GM19240 (cell line): ENCODE results near the gene FLNC.

ENCODE experiments used
- DNase-seq: peaks from one replicate; pipeline ENCODE4 v3.0.0; 2011; ENCODE audit warnings: low spot score; ENCODE audit not compliant: insufficient read length

The FLNC gene

GRCh38 chr7:128861957-128862570 is 31.9 kb downstream of the FLNC start:
- DNase-seq, result no peak

GRCh38 chr7:128862571-128863432 is 32.6 kb downstream of the FLNC start, which contains the start of gene ATP6V1F:
ATP6V1F (plus strand) TSS chr7:128862856; CDS start chr7:128862905, 49 bp downstream.
- peak; percentile 100 for DNase-seq

- DNase-seq, result peak; percentile 68
These were observed 33.3 kb downstream of the FLNC start for GRCh38 chr7:128863433-128863989.

GRCh38 chr7:128865303-128865702 is 35.1 kb downstream of the FLNC start:
- DNase-seq, result no peak

- DNase-seq, result no peak
These were observed 36.0 kb downstream of the FLNC start for GRCh38 chr7:128865996-128866877.

GRCh38 chr7:128867241-128867640 is 37.0 kb downstream of the FLNC start:
- DNase-seq, result no peak

GRCh38 chr7:128867842-128868623 is 37.8 kb downstream of the FLNC start:
- DNase-seq, result no peak

- no peak for DNase-seq
These were observed 38.5 kb downstream of the FLNC start for GRCh38 chr7:128868624-128869137.

GRCh38 chr7:128869138-128869943 is 39.1 kb downstream of the FLNC start:
- peak; percentile 40 for DNase-seq

GRCh38 chr7:128869944-128870285 is 39.7 kb downstream of the FLNC start:
- no peak for DNase-seq

GRCh38 chr7:128871050-128871449 is 40.8 kb downstream of the FLNC start:
- DNase-seq, result no peak

- DNase-seq, result no peak
These were observed 42.2 kb downstream of the FLNC start for GRCh38 chr7:128872394-128872824.

- no peak for DNase-seq
These were observed 43.0 kb downstream of the FLNC start for GRCh38 chr7:128873234-128873633.

GRCh38 chr7:128874140-128875031 is 44.2 kb downstream of the FLNC start:
- no peak for DNase-seq

GRCh38 chr7:128875523-128875948 is 45.3 kb downstream of the FLNC start:
- no peak for DNase-seq

- DNase-seq, result no peak
These were observed 45.9 kb downstream of the FLNC start for GRCh38 chr7:128876127-128876526.

GRCh38 chr7:128876586-128876977 is 46.4 kb downstream of the FLNC start:
- no peak for DNase-seq

GRCh38 chr7:128876978-128877755 is 47.0 kb downstream of the FLNC start:
- no peak for DNase-seq
